GM21619 (cell line): Measurements from ENCODE around the gene DYNC1H1.

Source experiments
- ATAC-seq: cut with Tn5 transposase; IDR thresholded peaks from one replicate; pipeline ENCODE4 v1.9.1; 2021; ENCODE audit not compliant: unreplicated experiment

Gene DYNC1H1

GRCh38 chr14:102086972-102087761 is 122.8 kb downstream of the DYNC1H1 start, which contains the start of gene HSP90AA1:
Gene HSP90AA1 (minus strand): TSS chr14:102087044. CDS start chr14:102086378, 666 bp downstream.
- ATAC-seq = peak; percentile 62

GRCh38 chr14:102087762-102088011 is 123.3 kb downstream of the DYNC1H1 start:
- ATAC-seq = no peak

GRCh38 chr14:102088012-102088792 is 123.8 kb downstream of the DYNC1H1 start:
- no peak for ATAC-seq

- ATAC-seq = no peak
Measured at GRCh38 chr14:102089621-102090343, 125.4 kb downstream of the DYNC1H1 start.

- no peak for ATAC-seq
Measured at GRCh38 chr14:102090713-102091112, 126.3 kb downstream of the DYNC1H1 start.

GRCh38 chr14:102092806-102093205 is 128.4 kb downstream of the DYNC1H1 start:
- ATAC-seq = no peak

GRCh38 chr14:102094101-102094500 is 129.7 kb downstream of the DYNC1H1 start:
- ATAC-seq = no peak

GRCh38 chr14:102095231-102095870 is 131.0 kb downstream of the DYNC1H1 start:
- ATAC-seq = no peak

- ATAC-seq = no peak
Measured at GRCh38 chr14:102095871-102096568, 131.6 kb downstream of the DYNC1H1 start.

GRCh38 chr14:102096569-102097188 is 132.3 kb downstream of the DYNC1H1 start:
- ATAC-seq = no peak

- ATAC-seq = no peak
Measured at GRCh38 chr14:102097441-102098135, 133.2 kb downstream of the DYNC1H1 start.

- ATAC-seq = peak; percentile 55
Measured at GRCh38 chr14:102103062-102103695, 138.8 kb downstream of the DYNC1H1 start.

- no peak for ATAC-seq
Measured at GRCh38 chr14:102105369-102105768, 141.0 kb downstream of the DYNC1H1 start.
